PC-9 (cell line): ENCODE measurements around the gene CBX4. TPM values are rescaled to one million over a fixed set of nuclear protein-coding genes. Genes with fewer than 3 reads are reported as not detected.

ENCODE experiments used
- BruUV-seq: library from RNA; stranded (reverse); fragments of 400-500 nt; replicated peaks from 2 replicates; lab custom pipeline; 2021; lab: Mats Ljungman, UMichigan
- CTCF ChIA-PET: fragments of 300-600 bp; sonication (Branson Sonifier 250); formaldehyde crosslinking; loops from one replicate; lab custom pipeline; 2022; ENCODE audit warnings: antibody characterized with exemption; lab: Charles Lee
- POLR2A ChIA-PET: fragments of 300-600 bp; sonication (Branson Sonifier 250); formaldehyde crosslinking; loops from one replicate; lab custom pipeline; 2022; ENCODE audit warnings: antibody characterized with exemption; ENCODE audit not compliant: unreplicated experiment; lab: Charles Lee
- DNase-seq, 2 experiments: peaks; one replicate each; pipeline versions ENCODE4 v3.0.0 to v3.0.0-alpha.2; 2015 to 2022; ENCODE audit warnings: mixed read lengths in 1 of 2
- H2AFZ ChIP-seq: fragments of 200-600 bp; sonication (generic); 2 replicates; pipeline ENCODE4 v1.8.1; 2017; ENCODE audit warnings: antibody characterized with exemption
- H3F3A ChIP-seq: fragments of 200-600 bp; sonication (generic); 2 replicates; pipeline ENCODE4 v1.8.1; 2017; ENCODE audit warnings: antibody characterized with exemption, mild to moderate bottlenecking, low read depth; ENCODE audit not compliant: insufficient read depth
- H3K27ac ChIP-seq: fragments of 200-600 bp; sonication (generic); 2 replicates; pipeline ENCODE4 v1.6.1; 2016; ENCODE audit warnings: mixed run types
- H3K27me3 ChIP-seq: fragments of 200-600 bp; sonication (generic); 2 replicates; pipeline ENCODE4 v1.6.1; 2016; ENCODE audit warnings: low read depth, mixed run types; ENCODE audit not compliant: insufficient read depth
- H3K36me3 ChIP-seq: fragments of 200-600 bp; sonication (generic); 2 replicates; pipeline ENCODE4 v1.6.1; 2016; ENCODE audit warnings: low read depth, mixed run types
- H3K4me1 ChIP-seq: fragments of 200-600 bp; sonication (generic); replicated peaks from 2 replicates; pipeline ENCODE4 v1.6.1; 2016; ENCODE audit warnings: mixed run types; ENCODE audit not compliant: insufficient read depth
- H3K4me2 ChIP-seq: fragments of 200-600 bp; sonication (generic); 2 replicates; pipeline ENCODE4 v1.6.1; 2017; ENCODE audit warnings: mixed run types
- H3K4me3 ChIP-seq: fragments of 200-600 bp; sonication (generic); 2 replicates; pipeline ENCODE4 v1.6.1; 2016; ENCODE audit warnings: mixed run types
- H3K79me2 ChIP-seq: fragments of 200-600 bp; sonication (generic); 2 replicates; pipeline ENCODE4 v1.6.1; 2017; ENCODE audit warnings: low read depth, mixed run types
- H3K9me2 ChIP-seq: fragments of 200-600 bp; sonication (generic); 2 replicates; pipeline ENCODE4 v1.8.1; 2017; ENCODE audit warnings: mild to moderate bottlenecking; ENCODE audit not compliant: insufficient read depth
- H3K9me3 ChIP-seq: fragments of 200-600 bp; sonication (generic); 2 replicates; pipeline ENCODE4 v1.8.1; 2016; ENCODE audit warnings: low read depth; ENCODE audit not compliant: insufficient read depth
- H4K20me1 ChIP-seq: fragments of 200-600 bp; sonication (generic); 2 replicates; pipeline ENCODE4 v1.8.1; 2017; ENCODE audit not compliant: insufficient read depth
- EZH2 ChIP-seq: fragments of 200-600 bp; sonication (generic); IDR thresholded peaks from 2 replicates; pipeline ENCODE4 v1.8.0; 2017; ENCODE audit warnings: antibody characterized with exemption, low read depth
- intact Hi-C: fragments of 100-400 bp; cut with micrococcal nuclease; formaldehyde crosslinking; loops from one replicate; pipeline ENCODE4 v1.10.0; 2022; ENCODE audit not compliant: unreplicated experiment
- total RNA-seq: library from RNA; stranded (reverse); gene quantifications from 2 replicates; pipeline ENCODE4 v1.2.3, GENCODE V29; 2021
- TF ChIP-seq, protein P1 (sequence below): fragments of 200-600 bp; sonication (generic); conservative IDR thresholded peaks from 2 replicates; pipeline ENCODE4 v1.6.1; 2017; ENCODE audit warnings: mixed run types, antibody characterized with exemption, mild to moderate bottlenecking, moderate library complexity

CBX4 gene
- total RNA-seq, 1 experiment from 2014 or later, result 32.0 TPM

DNA sequence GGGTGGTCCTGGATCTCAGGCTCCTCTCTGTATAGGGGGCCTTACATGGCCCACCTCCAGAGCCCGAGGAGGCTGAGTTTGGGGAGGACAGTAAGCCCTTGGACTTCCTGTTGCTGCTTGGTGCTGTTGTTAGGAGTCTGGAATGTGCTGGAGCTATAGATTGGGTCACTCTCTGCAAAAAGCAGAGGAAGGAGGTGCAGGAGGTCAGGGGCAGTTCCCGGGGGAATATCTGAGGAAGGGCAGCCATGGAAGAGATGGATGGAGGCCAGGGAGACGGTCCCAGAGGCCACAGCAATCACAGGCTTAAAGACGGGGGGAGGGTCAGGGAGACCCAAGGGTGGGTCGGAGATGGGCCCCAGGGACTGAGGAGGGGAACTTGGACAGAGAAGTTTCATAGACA is 23.0 kb upstream of the CBX4 start:
- Histone ChIP-seq H3K4me2 (no peak overlapping the region), H2AFZ (no peak overlapping the region), H3K4me1 (no peaks in the 10 kb centered on the region), H3K36me3 (no peaks in the 10 kb centered on the region), H3K27ac (no peak overlapping the region), H4K20me1 (no peaks in the 10 kb centered on the region), H3K4me3 (no peak overlapping the region), H3K9me2 (no peaks in the 10 kb centered on the region), H3K79me2 (no peaks in the 10 kb centered on the region), H3F3A (no peaks in the 10 kb centered on the region), H3K9me3 (no peaks in the 10 kb centered on the region), H3K27me3 (no peaks in the 10 kb centered on the region)
- BruUV-seq, result no TSS peak
- TF ChIP-seq, protein P1, sequence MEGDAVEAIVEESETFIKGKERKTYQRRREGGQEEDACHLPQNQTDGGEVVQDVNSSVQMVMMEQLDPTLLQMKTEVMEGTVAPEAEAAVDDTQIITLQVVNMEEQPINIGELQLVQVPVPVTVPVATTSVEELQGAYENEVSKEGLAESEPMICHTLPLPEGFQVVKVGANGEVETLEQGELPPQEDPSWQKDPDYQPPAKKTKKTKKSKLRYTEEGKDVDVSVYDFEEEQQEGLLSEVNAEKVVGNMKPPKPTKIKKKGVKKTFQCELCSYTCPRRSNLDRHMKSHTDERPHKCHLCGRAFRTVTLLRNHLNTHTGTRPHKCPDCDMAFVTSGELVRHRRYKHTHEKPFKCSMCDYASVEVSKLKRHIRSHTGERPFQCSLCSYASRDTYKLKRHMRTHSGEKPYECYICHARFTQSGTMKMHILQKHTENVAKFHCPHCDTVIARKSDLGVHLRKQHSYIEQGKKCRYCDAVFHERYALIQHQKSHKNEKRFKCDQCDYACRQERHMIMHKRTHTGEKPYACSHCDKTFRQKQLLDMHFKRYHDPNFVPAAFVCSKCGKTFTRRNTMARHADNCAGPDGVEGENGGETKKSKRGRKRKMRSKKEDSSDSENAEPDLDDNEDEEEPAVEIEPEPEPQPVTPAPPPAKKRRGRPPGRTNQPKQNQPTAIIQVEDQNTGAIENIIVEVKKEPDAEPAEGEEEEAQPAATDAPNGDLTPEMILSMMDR, result no peak
- no peak for TF ChIP-seq EZH2
- POLR2A ChIA-PET, result no interaction called here
- DNase-seq, result no peak
- intact Hi-C loops, result no loop called here
- CTCF ChIA-PET, result no interaction called here

DNA sequence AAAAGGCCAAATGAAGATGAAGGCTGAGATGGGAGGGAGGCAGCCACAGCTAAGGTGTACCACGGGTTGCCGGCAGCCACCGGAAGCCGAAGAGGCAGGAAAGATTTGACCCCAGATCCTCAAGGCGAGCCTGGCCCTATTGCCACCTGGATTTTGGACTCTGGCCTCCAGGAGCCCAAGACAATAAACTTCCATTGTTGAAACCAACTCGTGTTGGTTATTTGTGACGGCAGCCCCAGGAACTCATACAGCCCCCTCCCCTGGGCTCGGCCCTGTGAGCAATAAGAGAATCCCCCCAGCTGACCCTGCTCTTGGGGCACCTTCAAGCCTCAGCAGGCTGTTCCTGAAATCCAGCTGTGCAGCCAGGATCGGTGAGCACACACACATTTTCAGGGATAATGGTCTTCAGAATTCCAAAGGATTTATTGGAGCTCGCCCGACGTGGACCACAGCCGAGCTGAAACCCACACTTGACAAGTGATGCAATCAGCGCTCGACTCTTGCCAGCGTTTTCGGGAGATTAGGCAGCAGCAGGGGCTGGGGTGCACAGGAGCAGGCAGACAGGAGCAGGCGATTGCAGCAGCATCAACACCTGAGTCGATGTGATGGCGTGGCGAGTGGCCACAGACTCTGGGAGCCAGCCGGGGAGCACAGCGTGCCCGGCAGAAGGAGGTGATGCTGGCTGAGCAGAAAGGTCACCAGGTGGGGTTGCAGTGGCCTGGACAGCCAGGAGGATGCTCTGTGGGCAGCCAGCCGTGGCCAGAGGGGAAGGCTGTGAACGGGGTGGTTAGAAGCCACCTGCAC is 22.4 kb upstream of the CBX4 start:
- Histone ChIP-seq H3K4me1 (no peaks in the 10 kb centered on the region), H2AFZ (no peak overlapping the region), H3K4me2 (no peak overlapping the region), H3K4me3 (no peak overlapping the region), H3K27me3 (no peaks in the 10 kb centered on the region), H3K36me3 (no peaks in the 10 kb centered on the region), H3K79me2 (no peaks in the 10 kb centered on the region), H4K20me1 (no peaks in the 10 kb centered on the region), H3F3A (no peaks in the 10 kb centered on the region), H3K9me3 (no peaks in the 10 kb centered on the region), H3K9me2 (no peaks in the 10 kb centered on the region), H3K27ac (no peak overlapping the region)
- no peak for TF ChIP-seq EZH2
- TF ChIP-seq, protein P1, result no peak
- intact Hi-C loops, result no loop called here
- no TSS peak for BruUV-seq
- DNase-seq, result no peak
- ChIA-PET CTCF (no interaction called here), POLR2A (no interaction called here)

DNA sequence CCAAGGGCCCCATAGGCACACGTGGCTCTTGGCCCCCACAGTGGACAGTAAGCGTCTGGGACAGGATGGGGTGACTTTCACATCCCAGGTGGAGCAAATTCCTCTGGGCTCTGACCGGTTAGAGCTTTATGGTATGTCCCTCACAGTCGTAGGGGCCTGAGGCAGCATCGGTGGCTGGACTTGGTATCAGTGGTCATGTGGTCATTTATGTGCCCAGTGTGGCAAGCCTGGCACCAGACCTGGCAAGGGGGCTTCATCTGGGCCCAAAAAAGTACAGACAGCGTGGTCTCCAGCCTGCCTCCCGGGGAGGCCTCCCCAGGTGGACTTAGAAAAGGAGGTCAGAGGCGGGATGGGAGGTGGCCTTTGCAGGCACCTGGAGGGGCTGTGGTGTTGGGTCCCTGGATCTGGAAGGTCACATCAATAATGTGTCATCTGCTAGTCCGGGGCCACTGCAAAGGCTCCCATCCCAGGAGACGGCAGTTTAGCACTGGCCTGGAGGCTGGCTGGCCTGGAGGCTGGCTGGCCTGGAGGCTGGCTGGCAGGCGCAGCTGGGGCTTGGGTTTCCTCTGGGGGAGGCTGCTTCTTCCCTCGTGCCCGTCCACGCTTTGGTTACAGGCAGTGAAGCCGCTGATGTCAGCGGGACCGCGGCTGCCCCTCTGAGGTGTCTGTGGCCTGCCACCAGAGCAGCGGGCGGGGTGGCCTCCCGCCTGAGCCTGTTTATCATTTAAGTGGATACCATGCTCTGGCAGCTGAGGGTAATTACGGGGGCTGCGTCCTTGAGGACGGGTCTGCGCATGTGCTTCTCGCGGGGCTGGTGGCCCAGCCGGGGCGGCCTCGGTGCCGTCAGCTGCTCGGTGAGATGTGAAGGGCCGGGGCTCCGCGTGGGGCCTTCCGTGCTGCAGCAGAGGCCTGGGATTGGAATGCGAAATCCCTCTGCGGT is 20.7 kb upstream of the CBX4 start:
- intact Hi-C loops, result no loop called here
- ChIA-PET POLR2A (interaction anchor here (0.7 kb wide), 1 partner anchor 48 kb away, joined by 3 read pairs; no protein-coding TSS in a partner anchor), CTCF (no interaction called here)
- Histone ChIP-seq H4K20me1 (no peaks in the 10 kb centered on the region), H3K27me3 (no peaks in the 10 kb centered on the region), H3F3A (no peaks in the 10 kb centered on the region), H3K27ac (no peak overlapping the region), H3K4me1 (no peaks in the 10 kb centered on the region), H3K4me3 (no peak overlapping the region), H3K79me2 (no peaks in the 10 kb centered on the region), H2AFZ (no peak overlapping the region), H3K4me2 (no peak overlapping the region), H3K9me3 (no peaks in the 10 kb centered on the region), H3K36me3 (no peaks in the 10 kb centered on the region), H3K9me2 (no peaks in the 10 kb centered on the region)
- no TSS peak for BruUV-seq
- no peak for TF ChIP-seq EZH2
- TF ChIP-seq, protein P1, result no peak
- no peak for DNase-seq
